ENCODE results near the gene VIPR1. TPM values are rescaled to one million over a fixed set of nuclear protein-coding genes. Genes with fewer than 3 reads are reported as not detected.
A peak's percentile ranks its signal among the peaks of the same experiment; 100 is the strongest.

The VIPR1 gene, protein sequence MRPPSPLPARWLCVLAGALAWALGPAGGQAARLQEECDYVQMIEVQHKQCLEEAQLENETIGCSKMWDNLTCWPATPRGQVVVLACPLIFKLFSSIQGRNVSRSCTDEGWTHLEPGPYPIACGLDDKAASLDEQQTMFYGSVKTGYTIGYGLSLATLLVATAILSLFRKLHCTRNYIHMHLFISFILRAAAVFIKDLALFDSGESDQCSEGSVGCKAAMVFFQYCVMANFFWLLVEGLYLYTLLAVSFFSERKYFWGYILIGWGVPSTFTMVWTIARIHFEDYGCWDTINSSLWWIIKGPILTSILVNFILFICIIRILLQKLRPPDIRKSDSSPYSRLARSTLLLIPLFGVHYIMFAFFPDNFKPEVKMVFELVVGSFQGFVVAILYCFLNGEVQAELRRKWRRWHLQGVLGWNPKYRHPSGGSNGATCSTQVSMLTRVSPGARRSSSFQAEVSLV
- total RNA-seq = 5.8 to 17.0 TPM (median 6.1 TPM) in 3 replicates
- long read RNA-seq, partial matches to known transcripts = 0 of 13 reads
- long read RNA-seq, other reads (novel, unspliced or antisense) = 7 of 13 reads

DNA sequence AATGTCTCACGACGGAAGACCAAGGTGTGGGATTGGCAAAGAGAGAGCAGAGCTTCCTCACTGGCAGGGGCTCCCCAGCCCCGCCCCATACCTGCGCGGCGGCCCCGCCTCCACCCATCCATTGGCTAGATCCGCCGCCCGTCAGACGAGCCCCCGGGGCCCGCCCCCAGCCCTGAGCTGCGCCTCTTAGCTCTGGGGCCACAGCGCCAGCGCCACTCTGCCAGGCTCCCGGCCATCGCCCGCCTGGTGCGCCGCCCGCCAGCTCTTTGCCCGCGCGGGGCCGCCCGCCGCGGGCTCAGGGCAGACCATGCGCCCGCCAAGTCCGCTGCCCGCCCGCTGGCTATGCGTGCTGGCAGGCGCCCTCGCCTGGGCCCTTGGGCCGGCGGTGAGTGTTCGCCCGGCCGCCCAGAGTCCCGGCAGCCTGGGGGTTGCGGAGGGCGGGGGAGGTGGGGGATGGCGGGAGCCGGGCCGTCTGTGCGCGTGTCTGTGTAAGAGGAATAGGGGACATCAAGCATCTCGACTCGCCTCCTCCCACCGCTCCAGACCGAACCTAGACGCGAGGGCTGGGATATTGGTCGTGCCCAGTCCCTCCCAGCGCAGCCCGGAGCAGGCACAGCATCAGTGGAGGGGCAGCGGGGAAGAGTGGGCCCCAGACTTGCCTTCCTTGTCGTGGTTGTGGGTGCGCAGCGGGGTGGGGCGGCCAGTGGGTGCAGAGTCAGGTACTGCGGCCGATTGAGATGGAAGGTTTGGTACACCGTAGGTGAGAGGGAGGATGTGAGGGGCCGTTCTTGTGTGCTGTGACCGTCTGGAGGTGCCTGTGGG lies at the start of gene VIPR1:
TSS of gene VIPR1 (plus strand) at position 215 of the 822 bp plus-strand sequence. CDS start at position 308, 93 bp downstream.
- no peak within 1 kb of the TSS for H3K27ac Mint-ChIP-seq (ENCODE audit: unreplicated experiment)
- H3K4me3 Mint-ChIP-seq (ENCODE audit: unreplicated experiment) = peak within 1 kb of the TSS; percentile 71
- peaks cover 30% of the 10 kb centered on the region for H3K27me3 Mint-ChIP-seq (ENCODE audit: low read depth)
- TF ChIP-seq, protein P1, sequence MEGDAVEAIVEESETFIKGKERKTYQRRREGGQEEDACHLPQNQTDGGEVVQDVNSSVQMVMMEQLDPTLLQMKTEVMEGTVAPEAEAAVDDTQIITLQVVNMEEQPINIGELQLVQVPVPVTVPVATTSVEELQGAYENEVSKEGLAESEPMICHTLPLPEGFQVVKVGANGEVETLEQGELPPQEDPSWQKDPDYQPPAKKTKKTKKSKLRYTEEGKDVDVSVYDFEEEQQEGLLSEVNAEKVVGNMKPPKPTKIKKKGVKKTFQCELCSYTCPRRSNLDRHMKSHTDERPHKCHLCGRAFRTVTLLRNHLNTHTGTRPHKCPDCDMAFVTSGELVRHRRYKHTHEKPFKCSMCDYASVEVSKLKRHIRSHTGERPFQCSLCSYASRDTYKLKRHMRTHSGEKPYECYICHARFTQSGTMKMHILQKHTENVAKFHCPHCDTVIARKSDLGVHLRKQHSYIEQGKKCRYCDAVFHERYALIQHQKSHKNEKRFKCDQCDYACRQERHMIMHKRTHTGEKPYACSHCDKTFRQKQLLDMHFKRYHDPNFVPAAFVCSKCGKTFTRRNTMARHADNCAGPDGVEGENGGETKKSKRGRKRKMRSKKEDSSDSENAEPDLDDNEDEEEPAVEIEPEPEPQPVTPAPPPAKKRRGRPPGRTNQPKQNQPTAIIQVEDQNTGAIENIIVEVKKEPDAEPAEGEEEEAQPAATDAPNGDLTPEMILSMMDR (IDR thresholded peaks at IDR 0.05) = no peak
- H3K9me3 Mint-ChIP-seq (ENCODE audit: low read depth) = no peaks in the 10 kb centered on the region
- peaks cover 21% of the 10 kb centered on the region for H3K4me1 Mint-ChIP-seq (ENCODE audit: low read depth)
- peak; percentile 91 for DNase-seq (ENCODE audit: low spot score)
- H3K36me3 Mint-ChIP-seq (ENCODE audit: low read depth) = no peaks in the 10 kb centered on the region

DNA sequence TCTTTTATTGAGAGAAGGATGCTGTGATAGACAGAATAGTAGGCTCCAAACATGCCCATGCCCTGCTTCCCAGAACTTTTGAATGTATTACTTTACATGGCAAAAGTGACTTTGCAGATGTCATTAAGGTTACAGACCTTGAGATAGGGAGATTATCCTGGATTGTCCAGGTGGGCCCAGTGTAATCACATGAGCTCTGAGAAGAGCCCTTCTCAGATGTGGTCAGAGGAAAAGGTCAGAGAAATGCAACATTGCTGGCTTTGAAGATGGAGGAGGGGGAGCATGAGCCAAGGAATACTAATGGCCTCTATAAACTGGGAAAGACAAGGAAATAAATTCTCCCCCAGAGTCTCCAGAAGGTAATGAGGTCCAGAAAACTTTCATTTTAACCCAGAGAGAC lies 46.2 kb upstream of the VIPR1 start:
- Mint-ChIP-seq H3K27me3 (ENCODE audit: low read depth) (peaks cover 26% of the 10 kb centered on the region), H3K4me1 (ENCODE audit: low read depth) (peaks cover 9% of the 10 kb centered on the region), H3K36me3 (ENCODE audit: low read depth) (no peaks in the 10 kb centered on the region), H3K4me3 (ENCODE audit: unreplicated experiment) (no peak overlapping the region), H3K9me3 (ENCODE audit: low read depth) (peaks cover 14% of the 10 kb centered on the region), H3K27ac (ENCODE audit: unreplicated experiment) (no peak overlapping the region)
- TF ChIP-seq, protein P1 (IDR thresholded peaks at IDR 0.05) = no peak
- DNase-seq (ENCODE audit: low spot score) = no peak

DNA sequence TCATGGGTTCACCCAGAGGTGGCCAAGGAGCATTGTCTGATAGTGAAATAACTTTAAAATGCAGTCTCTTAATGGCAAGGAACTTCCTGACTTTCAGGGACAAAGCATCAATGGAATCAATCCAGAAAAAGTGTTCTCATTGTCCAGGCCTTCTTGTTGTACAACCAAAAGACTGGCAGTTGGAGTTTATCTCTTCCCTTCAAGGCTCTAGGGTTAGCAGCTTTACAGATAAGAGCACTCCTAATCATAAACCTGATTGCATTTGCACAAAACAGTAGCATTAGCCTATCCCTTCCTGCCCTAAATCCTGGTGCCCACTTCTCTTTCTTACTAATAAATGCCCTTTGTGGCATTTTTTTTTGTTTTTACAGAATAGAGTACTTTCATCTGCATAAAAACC lies 43.3 kb upstream of the VIPR1 start:
- no peak overlapping the region for H3K4me3 Mint-ChIP-seq (ENCODE audit: unreplicated experiment)
- TF ChIP-seq, protein P1 (IDR thresholded peaks at IDR 0.05) = no peak
- H3K9me3 Mint-ChIP-seq (ENCODE audit: low read depth) = peaks cover 9% of the 10 kb centered on the region
- no peaks in the 10 kb centered on the region for H3K36me3 Mint-ChIP-seq (ENCODE audit: low read depth)
- no peaks in the 10 kb centered on the region for H3K4me1 Mint-ChIP-seq (ENCODE audit: low read depth)
- H3K27ac Mint-ChIP-seq (ENCODE audit: unreplicated experiment) = no peak overlapping the region
- peaks cover 26% of the 10 kb centered on the region for H3K27me3 Mint-ChIP-seq (ENCODE audit: low read depth)
- no peak for DNase-seq (ENCODE audit: low spot score)

DNA sequence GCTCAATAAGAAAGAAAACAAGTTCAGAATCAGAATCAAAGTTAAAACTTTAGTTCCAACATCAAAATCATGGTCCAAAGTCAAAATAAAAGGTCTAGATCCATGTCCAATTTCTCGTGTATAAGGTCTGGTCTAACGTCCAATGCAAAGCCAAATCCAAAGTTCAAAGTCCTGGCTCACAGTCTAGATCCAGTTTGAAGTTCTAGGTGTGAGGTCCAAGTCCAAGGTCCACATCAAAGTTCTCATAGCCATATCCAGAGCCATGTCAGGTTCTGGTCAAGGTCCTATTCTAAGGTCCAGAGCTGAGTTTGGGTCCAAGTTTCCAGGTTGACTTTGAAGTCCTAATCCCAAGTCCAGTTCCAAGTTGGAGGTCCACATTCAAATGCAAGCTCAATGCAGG lies 40.7 kb upstream of the VIPR1 start:
- TF ChIP-seq, protein P1 (IDR thresholded peaks at IDR 0.05) = no peak
- no peak overlapping the region for H3K27ac Mint-ChIP-seq (ENCODE audit: unreplicated experiment)
- H3K4me1 Mint-ChIP-seq (ENCODE audit: low read depth) = no peaks in the 10 kb centered on the region
- peaks cover 7% of the 10 kb centered on the region for H3K9me3 Mint-ChIP-seq (ENCODE audit: low read depth)
- no peaks in the 10 kb centered on the region for H3K36me3 Mint-ChIP-seq (ENCODE audit: low read depth)
- peaks cover 19% of the 10 kb centered on the region for H3K27me3 Mint-ChIP-seq (ENCODE audit: low read depth)
- H3K4me3 Mint-ChIP-seq (ENCODE audit: unreplicated experiment) = no peak overlapping the region
- no peak for DNase-seq (ENCODE audit: low spot score)

DNA sequence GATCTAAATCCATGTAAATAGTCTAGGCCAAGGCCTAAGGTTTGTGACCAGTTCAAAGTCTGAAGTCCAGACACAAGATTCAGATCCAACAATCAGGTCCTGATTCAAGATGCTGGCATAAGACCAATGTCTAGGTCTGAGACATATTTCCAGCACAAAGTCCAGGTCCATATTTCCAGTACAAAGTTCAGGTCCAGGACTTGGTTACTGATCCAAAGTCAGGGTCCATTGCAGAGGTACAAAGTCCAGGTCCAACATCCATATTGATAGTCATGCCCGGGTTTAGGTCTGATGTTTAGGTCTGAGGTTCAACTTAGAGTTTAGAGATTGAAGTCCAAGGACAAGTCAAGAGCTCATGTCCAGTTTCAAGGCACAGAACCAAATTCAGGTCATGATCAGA lies 39.4 kb upstream of the VIPR1 start:
- TF ChIP-seq, protein P1 (IDR thresholded peaks at IDR 0.05) = no peak
- Mint-ChIP-seq H3K36me3 (ENCODE audit: low read depth) (no peaks in the 10 kb centered on the region), H3K9me3 (ENCODE audit: low read depth) (peaks cover 7% of the 10 kb centered on the region), H3K27ac (ENCODE audit: unreplicated experiment) (no peak overlapping the region), H3K4me3 (ENCODE audit: unreplicated experiment) (no peak overlapping the region), H3K27me3 (ENCODE audit: low read depth) (peaks cover 16% of the 10 kb centered on the region), H3K4me1 (ENCODE audit: low read depth) (no peaks in the 10 kb centered on the region)
- DNase-seq (ENCODE audit: low spot score) = no peak

Data from chondrocyte (in vitro differentiated cells).